RCC 7860 (cell line): ENCODE data around the gene CORO2B.

Experiments
- DNase-seq: peaks from one replicate; pipeline ENCODE4 v3.0.0-alpha.2; 2015; ENCODE audit warnings: low spot score
- FAIRE-seq: peaks from 2 replicates; lab custom pipeline; 2012; peaks lifted over from hg19 to GRCh38; lab: Jason Lieb, UNC

CORO2B gene

DNA sequence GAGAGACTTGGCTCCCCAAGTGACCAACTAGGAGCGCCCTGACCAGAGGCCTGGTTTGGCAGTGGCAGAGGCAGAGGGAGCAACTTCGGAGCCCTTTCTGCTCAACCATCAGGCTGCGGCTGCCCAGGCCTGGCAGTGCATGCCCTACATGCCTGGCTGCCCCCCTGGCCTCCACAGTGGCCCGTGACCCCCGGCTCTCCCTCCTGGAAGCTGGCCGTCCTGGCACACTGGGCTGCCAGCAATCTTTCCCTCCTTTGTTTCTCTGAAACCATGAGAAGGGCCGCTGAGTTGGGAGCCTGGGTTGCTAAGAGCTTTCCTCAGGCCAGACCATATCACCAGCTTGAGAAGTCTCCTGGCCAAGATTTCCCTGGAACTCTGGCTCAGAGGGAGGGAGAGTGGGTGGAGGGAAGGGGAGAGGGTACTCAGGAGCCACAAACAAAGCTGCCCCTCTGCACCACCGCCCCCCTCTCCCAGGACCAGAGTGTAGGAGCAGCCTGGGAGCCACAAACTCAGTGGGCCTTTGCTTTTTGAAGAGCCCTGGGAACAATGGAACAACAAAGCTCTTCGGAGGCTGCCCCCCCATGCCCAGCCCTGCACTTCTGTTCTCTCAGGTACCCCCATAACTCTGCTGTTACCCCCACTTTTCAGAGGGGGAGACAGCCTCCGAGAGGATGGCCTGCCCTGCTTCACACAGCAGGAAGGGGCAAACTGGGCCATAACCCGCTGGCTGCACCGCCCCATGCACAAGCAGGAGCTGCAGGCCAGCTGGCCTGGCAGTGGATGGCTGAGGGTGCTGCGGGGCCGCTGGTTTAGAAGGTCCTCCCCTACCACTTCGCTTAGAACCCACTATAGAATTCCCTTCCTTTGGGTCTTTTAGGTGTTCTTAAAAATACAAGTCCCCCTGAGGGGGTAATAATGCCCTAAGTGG, 11.3 kb downstream of the CORO2B start:
- no peak for FAIRE-seq
- DNase-seq: no peak

DNA sequence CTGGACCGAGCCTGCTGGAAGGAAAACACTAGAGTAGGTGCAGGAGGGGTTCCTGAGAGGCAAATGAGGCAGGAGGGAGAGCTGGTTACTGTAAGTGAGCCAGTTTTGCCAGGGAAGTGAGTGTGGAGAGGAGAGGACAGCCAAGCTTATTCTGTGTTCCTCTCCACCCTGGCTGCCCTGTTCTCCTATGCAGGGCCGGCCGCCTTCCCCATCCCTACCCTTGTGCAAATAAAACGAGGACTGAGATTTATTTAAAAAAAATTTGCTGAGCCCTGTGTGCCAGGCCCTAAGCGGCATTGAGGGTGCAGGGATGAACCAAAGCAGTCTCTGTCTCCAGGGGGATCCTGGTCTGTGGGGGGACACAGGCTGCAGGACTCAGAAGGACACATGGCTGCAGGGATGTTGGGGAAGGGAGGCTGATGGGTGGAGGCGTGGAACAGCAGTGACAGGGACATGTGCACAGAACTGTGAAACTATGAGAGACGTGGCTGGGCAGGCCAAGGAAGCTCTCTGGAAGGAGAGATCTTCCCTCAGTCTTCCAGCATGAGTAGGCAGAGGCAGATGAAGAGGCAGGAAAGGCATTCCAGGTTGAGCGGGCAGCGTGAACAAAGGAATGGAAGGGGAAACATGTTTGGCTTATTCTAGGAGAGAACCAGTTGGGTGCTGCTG, 12.1 kb downstream of the CORO2B start:
- DNase-seq (no peak), FAIRE-seq (no peak)

DNA sequence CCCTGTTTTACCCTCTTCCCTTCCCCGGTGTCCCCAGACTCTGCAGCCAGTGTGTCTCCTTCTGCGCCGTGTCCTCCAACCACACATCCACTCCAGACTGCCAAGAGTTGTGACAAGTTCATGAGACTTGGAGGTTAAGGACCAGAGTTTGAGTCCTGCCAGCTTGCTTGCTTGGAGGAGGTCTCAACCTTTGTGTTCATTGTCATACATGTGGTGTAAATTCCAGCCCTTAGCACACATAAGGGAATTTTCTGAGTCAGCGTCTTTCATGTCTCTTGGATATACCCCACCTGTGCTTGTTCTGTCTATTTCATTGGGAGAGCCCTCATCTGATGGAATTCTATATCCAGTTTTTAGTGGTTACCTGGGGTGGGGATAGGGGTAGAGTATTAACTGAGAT, 13.3 kb downstream of the CORO2B start:
- DNase-seq: no peak
- no peak for FAIRE-seq

DNA sequence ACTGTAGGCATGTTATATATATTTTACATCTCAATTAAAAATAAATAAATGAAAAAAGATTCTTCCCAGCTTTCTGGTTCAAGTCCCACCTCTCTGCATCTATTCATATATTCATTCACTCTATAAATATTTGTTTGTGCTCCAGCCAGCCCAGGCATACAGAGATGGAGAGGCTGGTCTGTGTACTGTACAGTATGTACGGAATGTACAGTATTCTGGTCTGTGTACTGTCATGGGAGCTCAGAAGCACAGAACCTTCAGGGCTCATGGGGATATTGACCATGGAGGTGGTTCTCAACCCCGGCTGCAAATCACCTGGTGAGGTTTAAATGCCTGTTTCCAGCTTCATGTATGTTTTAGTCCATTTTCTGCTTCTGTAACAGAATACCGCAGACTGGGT, 13.8 kb downstream of the CORO2B start:
- FAIRE-seq (no peak), DNase-seq (no peak)

DNA sequence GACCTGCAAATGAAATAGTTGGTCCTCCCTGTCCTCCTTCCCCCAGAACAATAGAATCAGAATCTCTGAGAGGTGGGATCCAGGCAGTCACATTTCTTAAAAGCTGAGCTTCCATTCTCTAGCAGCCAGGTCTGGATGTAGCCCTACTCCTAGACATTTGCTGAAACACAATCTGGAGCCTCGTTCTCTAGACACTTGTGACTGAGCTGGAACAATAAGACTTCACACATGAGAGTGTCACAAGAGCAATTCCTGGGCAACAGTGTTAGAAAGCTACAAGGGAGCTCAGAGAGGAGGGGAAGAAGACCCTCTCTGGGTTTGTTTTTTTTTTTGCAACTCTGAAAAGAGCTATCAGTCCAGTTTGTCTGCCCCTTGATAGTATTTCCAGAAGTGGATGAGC, 14.5 kb downstream of the CORO2B start:
- DNase-seq (no peak), FAIRE-seq (no peak)

DNA sequence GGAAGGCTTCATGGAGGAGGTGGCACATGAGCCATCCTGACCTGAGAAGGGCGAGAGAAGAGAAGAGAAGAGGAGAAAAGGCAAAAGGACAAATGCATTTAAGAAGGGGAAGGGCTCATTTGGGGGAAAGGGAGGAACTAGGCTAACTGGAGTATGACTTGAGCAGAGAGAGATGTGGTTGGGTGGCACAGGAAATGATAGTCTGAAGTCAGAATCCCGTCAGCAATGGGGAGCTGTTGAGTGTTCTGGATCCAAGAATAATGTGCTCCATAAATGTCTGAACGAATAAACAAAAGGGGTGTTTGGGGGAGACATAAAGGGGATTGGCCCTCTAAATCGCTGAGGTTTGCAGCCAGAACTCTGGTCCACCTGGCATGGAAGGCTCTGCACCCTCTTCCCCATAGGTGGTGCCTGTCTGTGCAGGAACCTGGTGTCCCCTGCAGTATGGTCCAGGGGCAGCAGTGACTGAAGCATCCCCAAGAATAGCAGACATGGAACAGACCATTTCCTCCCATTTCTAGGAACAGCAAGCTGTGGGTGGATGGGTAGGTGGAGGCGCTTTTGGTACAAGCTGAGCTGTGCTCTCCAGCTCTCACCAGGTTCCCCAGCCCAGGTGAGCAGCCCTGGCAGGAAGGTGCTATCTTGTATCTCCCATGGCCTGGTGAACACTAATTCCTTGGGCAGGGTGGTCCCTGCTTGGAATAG, 15.2 kb downstream of the CORO2B start:
- FAIRE-seq: no peak
- DNase-seq: no peak

DNA sequence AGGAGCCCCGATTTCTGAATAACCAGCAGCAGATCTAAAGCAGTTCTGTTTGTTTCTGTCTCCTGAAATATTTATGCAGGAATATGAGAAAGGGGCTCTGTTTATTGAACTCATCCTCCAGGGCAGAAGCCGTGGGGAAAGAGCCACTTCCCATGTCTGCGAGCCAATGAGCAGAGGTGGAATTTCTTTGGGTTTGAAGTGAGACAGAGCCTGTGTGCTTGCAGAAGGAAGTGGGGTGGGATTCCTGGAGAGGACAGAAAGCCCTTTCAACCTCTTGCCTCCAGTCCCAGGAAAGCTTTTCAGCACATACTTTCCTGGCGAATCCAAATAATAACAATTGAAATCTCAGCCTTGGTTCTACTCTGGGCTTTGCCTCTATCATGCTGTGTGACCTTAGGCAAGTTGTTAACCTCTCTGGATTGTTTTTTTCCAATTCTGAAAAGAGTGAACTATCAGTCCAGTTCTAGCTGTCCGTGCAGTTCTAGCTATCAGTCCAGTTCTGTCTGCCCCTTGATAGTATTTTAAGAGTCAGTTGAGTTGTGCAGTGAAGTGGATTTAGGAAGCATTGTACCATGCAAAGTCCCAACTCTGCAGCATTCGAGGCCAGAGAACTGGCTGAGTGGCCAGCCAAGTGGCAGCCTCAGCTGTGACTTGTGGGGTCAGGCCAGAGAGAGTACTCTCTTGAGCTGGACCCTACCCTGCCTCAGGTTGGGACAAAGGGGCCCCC, 15.9 kb downstream of the CORO2B start:
- DNase-seq (no peak), FAIRE-seq (no peak)

DNA sequence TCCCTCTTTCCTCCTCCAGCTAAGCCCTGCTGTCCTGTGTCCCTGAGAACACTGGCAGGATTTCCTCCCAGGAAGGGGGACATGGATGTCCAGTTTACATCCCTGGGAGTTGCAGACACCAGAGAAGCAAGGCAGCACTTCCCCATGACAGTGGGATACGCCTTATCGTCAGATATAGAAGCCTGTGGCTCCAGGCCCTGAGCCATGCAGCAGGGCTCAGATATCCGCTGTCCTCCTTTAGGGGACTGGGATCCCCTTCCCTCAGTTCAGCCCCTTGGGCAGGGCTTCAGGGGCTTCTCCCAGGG, 16.4 kb downstream of the CORO2B start:
- DNase-seq: no peak
- FAIRE-seq: no peak

DNA sequence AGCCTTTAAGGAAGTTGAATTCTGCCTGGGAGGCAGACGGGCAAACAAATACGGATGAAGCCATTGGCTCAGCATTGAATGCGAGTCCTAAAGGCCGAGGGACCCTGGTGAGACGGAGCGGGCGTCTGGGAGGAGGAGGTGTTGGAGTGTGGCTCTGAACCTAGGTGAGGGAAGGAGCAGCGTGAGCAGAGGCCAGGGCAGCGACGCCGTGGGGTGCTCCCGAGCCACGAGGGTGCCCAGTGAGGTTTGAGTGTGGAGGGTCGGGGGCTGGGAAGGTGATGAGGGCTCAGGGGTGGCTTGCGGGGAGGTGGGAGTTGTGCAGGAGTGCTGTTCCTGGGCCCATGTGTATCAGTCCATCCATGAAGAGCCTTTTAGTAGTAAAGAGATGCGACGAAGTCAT, 17.0 kb downstream of the CORO2B start:
- FAIRE-seq (no peak), DNase-seq (no peak)

DNA sequence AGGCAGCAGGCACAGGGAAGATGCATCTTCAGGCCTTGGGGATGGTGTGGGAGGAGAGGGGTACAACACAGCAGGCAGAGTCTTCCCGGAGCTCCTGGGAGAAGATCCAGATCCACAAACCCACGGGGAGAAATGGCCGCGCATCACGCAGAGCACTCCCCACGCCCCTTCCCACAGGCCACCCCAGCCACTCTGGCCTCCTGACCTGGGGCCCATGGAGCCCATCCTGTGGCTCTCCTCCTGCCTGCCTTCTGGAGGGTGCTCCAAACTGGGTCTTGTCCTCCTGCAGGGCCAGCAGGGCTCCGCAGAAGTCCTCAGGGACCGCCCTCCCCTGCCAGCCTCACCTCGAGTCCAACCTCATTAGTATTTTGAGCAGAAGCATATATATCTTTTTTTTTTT, 17.9 kb downstream of the CORO2B start:
- FAIRE-seq (no peak), DNase-seq (no peak)

DNA sequence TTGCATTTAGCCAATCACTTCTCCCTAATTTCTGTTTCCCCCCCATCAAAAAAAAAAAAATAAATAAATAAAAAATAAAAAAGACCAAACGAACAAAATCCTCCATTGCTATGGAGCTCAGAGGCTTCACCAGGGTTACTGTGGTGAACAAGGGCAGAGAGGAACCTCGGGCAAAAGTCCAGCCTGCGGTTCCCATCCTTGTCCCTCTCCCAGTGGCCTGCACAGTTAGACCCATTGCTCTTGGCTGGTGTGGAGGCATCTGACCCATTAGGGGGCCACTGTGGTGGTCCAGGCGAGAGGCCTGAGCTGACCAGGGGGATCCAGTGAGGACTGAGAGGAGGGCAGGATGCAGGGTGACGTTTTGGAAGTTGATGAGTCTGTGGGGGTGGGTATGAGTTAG, 18.8 kb downstream of the CORO2B start:
- FAIRE-seq: no peak
- no peak for DNase-seq

DNA sequence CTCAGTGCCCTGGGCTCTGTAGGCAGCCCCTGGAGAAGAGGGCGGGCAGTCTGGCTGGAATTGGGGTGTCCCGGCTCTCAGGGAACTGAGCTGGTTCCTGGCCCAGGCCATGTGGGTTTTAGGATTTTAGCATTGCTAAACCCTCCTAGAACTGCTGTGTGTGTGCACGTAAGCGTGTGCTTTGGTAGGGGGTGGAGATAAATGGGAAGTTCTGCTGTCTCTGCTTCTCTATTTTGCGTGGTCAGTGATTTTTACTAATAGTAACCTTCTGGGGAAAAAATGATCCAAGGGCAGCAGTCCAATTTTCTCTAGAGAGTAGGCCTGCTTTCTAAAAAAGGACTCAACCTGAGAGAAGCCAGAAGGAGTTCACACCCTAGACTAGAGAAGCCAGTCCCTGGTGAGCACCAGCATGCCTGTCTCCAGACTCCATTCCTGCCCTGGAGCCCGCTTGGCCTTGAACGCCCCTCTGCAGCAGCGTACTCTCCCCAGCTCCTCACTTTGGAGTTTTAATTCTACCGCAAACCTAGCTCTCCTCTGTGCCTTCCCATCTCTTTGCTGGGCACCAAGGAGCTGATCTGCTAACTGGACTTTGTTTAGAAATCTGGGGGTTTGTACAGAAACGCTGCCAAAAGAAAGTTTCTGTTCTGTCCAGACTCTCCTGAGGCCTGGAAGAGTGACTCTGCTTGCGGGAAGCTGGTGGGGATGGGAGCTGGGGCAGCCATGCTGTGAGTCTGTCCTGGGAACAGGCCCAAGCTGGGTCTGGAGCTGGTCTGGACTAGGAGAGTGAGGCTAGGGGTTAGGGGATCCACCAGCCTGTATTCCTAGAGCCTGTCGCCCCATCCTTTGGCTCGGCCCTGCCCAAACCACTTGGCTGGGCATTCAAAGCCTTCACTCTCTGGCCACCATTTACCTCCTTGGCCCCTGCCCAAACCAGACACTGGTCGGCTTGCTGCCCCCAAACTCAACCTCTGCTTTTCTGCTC, 19.7 kb downstream of the CORO2B start:
- DNase-seq (no peak), FAIRE-seq (no peak)

DNA sequence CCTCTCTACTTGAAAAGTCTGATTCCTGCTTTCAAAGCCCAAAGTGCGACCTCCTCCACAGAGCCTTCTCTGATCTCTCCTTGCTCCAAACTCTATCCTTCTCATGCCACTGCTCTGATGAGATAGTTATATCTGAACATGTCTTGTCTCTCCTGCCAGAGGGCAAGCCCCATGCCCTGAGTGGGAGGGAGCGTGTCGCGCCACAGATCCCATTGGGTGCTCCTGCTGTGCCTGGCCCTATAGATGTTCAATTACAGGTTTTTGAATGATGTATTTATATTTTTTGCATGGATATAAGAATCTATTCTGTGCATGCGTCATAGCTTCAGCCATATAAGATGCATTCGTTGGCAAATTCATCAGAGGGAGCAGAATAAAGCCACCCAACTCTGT, 20.4 kb downstream of the CORO2B start:
- DNase-seq: no peak
- FAIRE-seq: no peak

DNA sequence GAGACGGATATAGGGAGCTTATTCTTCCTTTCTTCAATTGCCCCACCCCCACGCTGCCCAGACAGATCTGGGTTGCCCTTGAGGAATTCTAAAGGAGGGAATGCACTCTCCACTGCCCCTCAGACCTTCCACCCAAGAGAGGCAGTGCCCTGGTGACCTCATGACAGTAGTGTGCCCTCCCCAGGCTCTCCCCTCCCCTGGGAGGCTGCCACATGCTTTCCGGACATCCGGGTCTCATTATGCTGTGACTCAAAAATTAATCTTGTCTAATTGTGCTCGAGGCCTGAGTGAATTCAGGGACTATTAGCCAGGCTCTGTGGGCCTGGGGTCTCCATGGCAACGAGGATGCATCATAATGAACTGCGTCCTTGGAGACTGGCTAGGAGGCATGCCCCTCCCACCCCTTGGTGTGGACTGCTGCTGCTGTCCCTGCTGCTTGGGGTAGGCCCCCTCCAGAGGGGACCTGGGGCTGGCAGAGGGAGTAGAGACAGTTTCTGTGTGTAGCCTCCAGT, 20.8 kb downstream of the CORO2B start:
- DNase-seq (no peak), FAIRE-seq (no peak)

DNA sequence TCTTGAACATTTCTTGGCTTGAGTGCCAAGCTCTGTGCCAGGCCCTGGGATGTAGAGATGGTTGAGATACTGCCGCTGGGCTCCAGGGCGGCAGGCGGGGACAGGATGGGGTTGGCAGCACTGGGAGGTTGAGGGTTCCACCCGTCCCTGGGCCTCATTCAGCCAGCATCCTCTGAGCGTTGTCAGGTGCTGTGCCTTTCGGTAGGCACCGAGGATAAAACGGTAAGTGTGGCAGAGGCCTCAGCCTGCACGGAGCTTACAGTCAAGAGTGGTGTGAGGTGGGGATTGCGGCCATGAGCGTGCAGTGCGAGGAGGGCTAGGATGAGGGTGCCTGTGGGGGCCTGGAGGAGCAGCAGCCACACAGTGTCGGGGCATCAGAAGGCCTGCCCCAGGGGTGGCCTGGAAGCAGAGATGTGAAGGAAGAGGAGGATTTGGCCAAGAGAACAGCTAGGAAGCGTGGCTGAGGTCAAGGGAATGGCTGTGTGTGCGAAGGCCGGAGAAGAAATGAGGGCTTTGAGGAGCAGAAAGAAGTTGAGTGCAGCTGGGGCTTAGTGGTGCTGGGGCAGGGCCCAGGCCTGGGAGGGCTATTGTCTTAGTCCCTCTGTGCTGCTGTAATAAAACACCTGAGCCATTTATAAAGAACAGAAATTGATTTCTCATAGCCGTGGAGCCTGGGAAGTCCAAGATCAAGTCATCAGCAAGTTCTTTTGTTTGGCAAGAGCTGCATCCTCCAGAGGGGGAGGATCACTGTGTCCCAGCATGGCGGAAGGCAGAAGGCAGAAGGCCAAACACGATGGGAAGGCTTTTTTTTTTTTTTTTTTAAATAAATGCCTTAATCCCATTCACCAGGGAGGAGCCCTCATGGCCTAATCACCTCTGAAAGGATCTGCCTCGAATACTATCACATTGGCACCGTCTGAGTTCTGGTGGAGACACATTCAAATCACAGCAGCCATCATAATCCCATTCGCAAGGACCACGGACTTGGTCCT, 22.7 kb downstream of the CORO2B start:
- FAIRE-seq: no peak
- DNase-seq: no peak

DNA sequence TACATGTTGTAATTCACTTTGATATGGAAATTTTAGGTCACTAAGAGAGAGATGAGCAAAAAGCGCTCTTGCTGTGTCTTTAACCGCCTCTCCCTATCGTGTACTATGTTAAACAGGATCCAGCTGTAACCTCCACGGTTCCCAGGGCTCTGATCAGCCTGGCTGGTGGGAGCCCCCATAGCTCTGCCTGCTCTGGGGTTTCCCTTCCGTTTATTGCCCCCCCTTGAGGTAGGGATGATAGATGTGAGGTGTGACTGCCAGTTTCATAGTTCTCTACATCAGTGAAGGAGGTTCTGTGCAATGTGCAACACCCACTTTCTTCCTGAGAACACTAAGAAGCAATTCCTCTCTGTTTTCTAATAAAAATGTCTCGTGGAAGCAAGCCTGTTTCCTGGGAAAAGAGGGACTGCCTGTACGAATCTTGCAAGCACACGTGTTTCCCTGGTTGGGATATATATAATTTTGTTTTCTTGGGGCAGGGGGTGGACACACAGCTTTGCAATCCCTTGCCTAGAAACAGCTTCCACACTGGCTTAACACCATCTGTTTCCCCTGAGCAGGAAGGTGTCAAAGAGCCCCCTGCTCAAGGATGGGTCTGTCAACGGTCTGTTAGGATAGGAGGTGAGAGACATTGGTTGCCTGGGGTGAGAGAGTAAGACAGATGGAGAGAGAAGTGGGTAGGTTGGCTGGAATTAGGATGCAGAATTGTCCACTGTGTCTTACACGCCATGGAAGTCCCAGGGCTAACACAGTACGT, 23.8 kb downstream of the CORO2B start:
- FAIRE-seq (no peak), DNase-seq (no peak)

DNA sequence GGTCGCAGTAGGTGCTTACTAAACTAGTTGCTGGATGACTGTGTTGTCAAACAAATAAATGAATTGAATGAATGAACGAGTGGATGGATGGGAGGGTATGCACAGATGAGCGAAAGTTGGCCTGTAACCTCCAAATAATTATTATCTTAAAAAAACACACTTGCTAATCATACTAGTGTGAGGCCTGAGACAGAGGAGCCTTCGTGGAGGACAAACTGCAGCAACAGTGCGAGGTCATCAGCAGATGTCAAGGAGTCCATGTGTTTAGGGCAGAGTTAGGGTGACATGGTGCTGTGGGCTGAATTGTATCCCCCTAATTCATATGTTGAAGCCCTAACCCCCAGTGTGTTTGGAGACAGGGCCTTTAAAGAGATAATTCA, 24.4 kb downstream of the CORO2B start:
- DNase-seq (no peak), FAIRE-seq (no peak)

DNA sequence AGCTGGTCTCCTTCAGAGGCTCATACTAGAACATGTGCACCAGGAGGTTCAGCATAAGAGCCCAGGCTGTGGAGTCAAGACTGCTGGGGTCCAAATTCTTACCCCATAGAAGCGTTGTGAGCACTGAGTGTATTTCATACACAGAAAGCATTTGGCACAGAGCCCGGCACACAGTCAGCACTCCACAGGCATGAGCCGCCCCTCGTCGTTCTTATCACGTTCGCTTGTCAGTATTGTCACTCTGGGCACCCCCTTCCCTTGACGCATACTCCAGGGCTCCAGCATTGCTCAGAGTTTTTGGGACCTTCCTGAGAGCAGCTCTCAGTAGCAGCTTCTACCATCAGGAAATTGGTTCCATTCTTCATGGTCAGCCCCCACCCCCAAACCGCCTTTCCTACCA, 25.2 kb downstream of the CORO2B start:
- DNase-seq: no peak
- no peak for FAIRE-seq
